ENCODE results near the gene ATP6V0C. TPM values are rescaled to one million over a fixed set of nuclear protein-coding genes. Genes with fewer than 3 reads are reported as not detected.

ATP6V0C gene
- total RNA-seq, 1 experiment from 2014 or later, result 176 TPM

- H3K4me3 Mint-ChIP-seq, result peak within 1 kb of the TSS; percentile 69 to 82
- WGBS (ENCODE audit: extremely low coverage, insufficient read length, low lambda C conversion rate), result no CpG with 5 or more reads among the region's 77 CpGs
- H3K27ac Mint-ChIP-seq, result no peak within 1 kb of the TSS
These were observed 38.8 kb upstream of the ATP6V0C start, which contains the start of gene TBC1D24 for GRCh38 chr16:2474877-2475412. Gene TBC1D24 (plus strand): TSS chr16:2475127. CDS start chr16:2496149, 21,022 bp downstream.

More at GRCh38 chr16:2474877-2475412, 38.8 kb upstream of the ATP6V0C start, which contains the start of gene TBC1D24:
- no peak within 1 kb of the TSS for H3K4ac ChIP-seq (ENCODE audit: low read depth, low read length)
- no peak within 1 kb of the TSS for H3K18ac ChIP-seq (ENCODE audit: insufficient read length, low read depth, low read length)
- H3K27ac ChIP-seq (ENCODE audit: insufficient read length, low read depth, low read length), result no peak within 1 kb of the TSS
- H3K23me2 ChIP-seq (ENCODE audit: insufficient read length, low read depth, low read length, poor library complexity, severe bottlenecking), result peaks cover 10% of the 10 kb centered on the region
- H2BK12ac ChIP-seq (ENCODE audit: insufficient read length, low read depth, low read length), result no peak within 1 kb of the TSS
- H3K9me3 ChIP-seq (ENCODE audit: control insufficient read depth, low read depth, low read length), result no peaks in the 10 kb centered on the region
- H3K56ac ChIP-seq (ENCODE audit: insufficient read length, low read depth, low read length), result no peak within 1 kb of the TSS
- Mint-ChIP-seq H3K9me3 (no peaks in the 10 kb centered on the region), H3K36me3 (ENCODE audit: insufficient read depth in 1 of 3, low read depth in 3 of 3) (no peaks in the 10 kb centered on the region; a peak in 1 of 7 replicates), H3K4me1 (peaks cover 16 to 17% of the 10 kb centered on the region in 2 experiments), H3K27me3 (ENCODE audit: low read depth) (peaks cover 43% of the 10 kb centered on the region)
- H4K5ac ChIP-seq (ENCODE audit: insufficient read length, low read depth, low read length), result no peak within 1 kb of the TSS
- no peak within 1 kb of the TSS for H3T11ph ChIP-seq (ENCODE audit: low read length)
- H3K79me2 ChIP-seq (ENCODE audit: insufficient read depth, low read length), result no peaks in the 10 kb centered on the region
- no peak within 1 kb of the TSS for H2BK15ac ChIP-seq (ENCODE audit: low read depth, low read length)
- H2BK5ac ChIP-seq (ENCODE audit: insufficient read length, low read length), result no peak within 1 kb of the TSS
- no peaks in the 10 kb centered on the region for H4K20me1 ChIP-seq (ENCODE audit: control insufficient read depth, insufficient read depth, insufficient read length)
- H3K4me2 ChIP-seq (ENCODE audit: insufficient read depth, insufficient read length, low read length), result peak within 1 kb of the TSS; percentile 29
- H4K91ac ChIP-seq (ENCODE audit: insufficient read length, low read depth, low read length), result no peak within 1 kb of the TSS
- H2BK20ac ChIP-seq (ENCODE audit: low read depth, low read length, poor library complexity, severe bottlenecking), result no peak within 1 kb of the TSS
- H3K4me1 ChIP-seq (ENCODE audit: insufficient read depth, low read length), result no peaks in the 10 kb centered on the region
- DNase-seq, result peak; percentile 86
- H3K23ac ChIP-seq (ENCODE audit: insufficient read length, low read depth, low read length), result no peak within 1 kb of the TSS
- TF ChIP-seq, protein P1, sequence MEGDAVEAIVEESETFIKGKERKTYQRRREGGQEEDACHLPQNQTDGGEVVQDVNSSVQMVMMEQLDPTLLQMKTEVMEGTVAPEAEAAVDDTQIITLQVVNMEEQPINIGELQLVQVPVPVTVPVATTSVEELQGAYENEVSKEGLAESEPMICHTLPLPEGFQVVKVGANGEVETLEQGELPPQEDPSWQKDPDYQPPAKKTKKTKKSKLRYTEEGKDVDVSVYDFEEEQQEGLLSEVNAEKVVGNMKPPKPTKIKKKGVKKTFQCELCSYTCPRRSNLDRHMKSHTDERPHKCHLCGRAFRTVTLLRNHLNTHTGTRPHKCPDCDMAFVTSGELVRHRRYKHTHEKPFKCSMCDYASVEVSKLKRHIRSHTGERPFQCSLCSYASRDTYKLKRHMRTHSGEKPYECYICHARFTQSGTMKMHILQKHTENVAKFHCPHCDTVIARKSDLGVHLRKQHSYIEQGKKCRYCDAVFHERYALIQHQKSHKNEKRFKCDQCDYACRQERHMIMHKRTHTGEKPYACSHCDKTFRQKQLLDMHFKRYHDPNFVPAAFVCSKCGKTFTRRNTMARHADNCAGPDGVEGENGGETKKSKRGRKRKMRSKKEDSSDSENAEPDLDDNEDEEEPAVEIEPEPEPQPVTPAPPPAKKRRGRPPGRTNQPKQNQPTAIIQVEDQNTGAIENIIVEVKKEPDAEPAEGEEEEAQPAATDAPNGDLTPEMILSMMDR (conservative IDR thresholded peaks at IDR 0.05), result no peak
- H4K8ac ChIP-seq (replicated peaks; ENCODE audit: insufficient read length, low read depth, low read length), result no peak within 1 kb of the TSS
- H3K27me3 ChIP-seq (ENCODE audit: insufficient read depth, low read length), result peaks cover 16% of the 10 kb centered on the region; the same call in 1 of the 2 replicates
- no peak within 1 kb of the TSS for H2AFZ ChIP-seq (ENCODE audit: low read length)
- 0 out of 2 replicates have a peak within 1 kb of the TSS, but pooled peaks have one; percentile 70 for H3K14ac ChIP-seq (ENCODE audit: insufficient read depth, low read length)
- H2BK120ac ChIP-seq (ENCODE audit: low read depth, low read length, poor library complexity, severe bottlenecking), result no peak within 1 kb of the TSS
- no peaks in the 10 kb centered on the region for H3K79me1 ChIP-seq (ENCODE audit: insufficient read depth, low read depth, low read length, poor library complexity, severe bottlenecking)
- no peak within 1 kb of the TSS for H3K9ac ChIP-seq (ENCODE audit: extremely low read depth, insufficient read length, low read length)
- H2AK5ac ChIP-seq (ENCODE audit: insufficient read length, low read length), result no peak within 1 kb of the TSS
